ENCODE measurements around the gene KHDRBS1.
"Not testable (repeated sequence)": the region's sequence is repeated elsewhere in the genome, so short reads cannot be mapped to it uniquely, and the experiment has no call there.

The KHDRBS1 gene

DNA sequence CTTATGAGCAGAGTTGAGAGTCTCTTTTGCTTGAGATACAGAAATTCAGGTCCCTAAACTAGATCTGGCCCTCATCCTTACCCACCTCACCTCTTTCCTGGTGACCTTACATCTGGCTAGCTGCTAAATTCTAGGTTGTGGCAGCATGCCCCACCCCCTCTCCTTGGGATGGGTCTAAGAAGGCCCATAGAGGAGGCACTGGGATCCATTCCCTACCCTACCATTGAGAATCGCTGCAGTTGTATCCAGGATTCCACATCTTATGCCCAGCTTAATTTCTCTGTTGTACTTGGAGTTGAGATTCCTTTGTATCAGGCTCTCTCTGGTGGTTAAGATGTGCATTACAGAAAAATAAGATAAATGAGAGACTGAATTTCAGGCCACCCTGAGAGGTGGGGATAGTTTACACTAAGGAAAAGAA is 49.6 kb downstream of the KHDRBS1 start:
- Histone ChIP-seq H3K27ac (peak overlapping the region in 10 of 11 experiments; percentile 1 to 99 (median 94); a peak in 19 of 22 replicates), H4K20me1 (peaks cover 3 to 49% (median 30%) of the 10 kb centered on the region in 11 experiments; a peak in 14 of 22 replicates), H3K9me3 (replicated peaks in 1 of 11) (no peaks in the 10 kb centered on the region), H3K4me1 (peaks cover 91 to 100% (median 97%) of the 10 kb centered on the region in 10 experiments), H3K4me2 (peak overlapping the region; percentile 25 to 91 (median 79); a peak in 21 of 22 replicates), H3K36me3 (peaks cover 18 to 65% (median 56%) of the 10 kb centered on the region in 11 experiments), H3K4me3 (no peak overlapping the region), H3K9ac (peak overlapping the region in 10 of 11 experiments; percentile 23 to 76 (median 60); a peak in 18 of 22 replicates), H3K27me3 (no peaks in the 10 kb centered on the region)
- TF ChIP-seq Cebpa-rat (IDR thresholded peaks at IDR 0.05), result no peak

GRCh38 chr1:32065613-32066488 is 52.2 kb downstream of the KHDRBS1 start:
- peak overlapping the region in 2 of 10 experiments; percentile 22 to 38; a peak in 3 of 20 replicates for H3K4me3 ChIP-seq
- H3K27ac ChIP-seq, result peak overlapping the region; percentile 66 to 99 (median 92); a peak in 21 of 22 replicates
- not testable (repeated sequence) for H3K27me3 ChIP-seq; H3K9me3 ChIP-seq (replicated peaks in 1 of 11)
- H3K4me2 ChIP-seq, result peak overlapping the region; percentile 76 to 93 (median 83)
- H4K20me1 ChIP-seq, result peaks cover 0 to 23% (median 11%) of the 10 kb centered on the region in 11 experiments; a peak in 13 of 22 replicates
- peaks cover 96 to 100% (median 98%) of the 10 kb centered on the region in 10 experiments for H3K4me1 ChIP-seq
- peak overlapping the region; percentile 51 to 76 (median 73); a peak in 20 of 22 replicates for H3K9ac ChIP-seq
- peaks cover 16 to 40% (median 30%) of the 10 kb centered on the region in 11 experiments for H3K36me3 ChIP-seq

DNA sequence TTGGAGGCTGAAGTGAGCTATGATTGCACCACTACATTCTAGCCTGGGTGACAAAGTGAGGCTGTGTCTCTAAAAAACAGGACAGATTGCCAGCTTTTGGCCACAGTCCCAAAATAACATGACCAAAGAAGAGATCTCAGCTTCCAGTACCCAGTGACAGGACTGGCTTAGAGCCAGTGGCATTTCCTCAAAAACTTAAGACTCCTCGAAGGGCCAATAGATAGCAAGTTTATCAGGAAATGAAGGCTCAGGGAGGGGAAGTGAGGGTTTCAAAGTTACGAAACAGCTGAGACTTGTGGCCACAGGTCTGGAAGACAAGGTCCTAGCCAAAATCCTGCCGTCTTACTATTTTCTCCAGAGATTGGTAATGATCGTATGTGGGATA is 52.8 kb downstream of the KHDRBS1 start:
- peak overlapping the region in 7 of 10 experiments; percentile 3 to 38 (median 14); a peak in 9 of 20 replicates for H3K4me3 ChIP-seq
- H3K4me1 ChIP-seq, result peaks cover 96 to 99% (median 98%) of the 10 kb centered on the region in 10 experiments
- H3K27me3 ChIP-seq, result no peaks in the 10 kb centered on the region
- TF ChIP-seq Cebpa-rat (IDR thresholded peaks at IDR 0.05), result peak; percentile 50 to 94 (median 87); a peak in 17 of 22 replicates
- H3K27ac ChIP-seq, result peak overlapping the region; percentile 66 to 99 (median 92); a peak in 21 of 22 replicates
- H3K9ac ChIP-seq, result peak overlapping the region; percentile 51 to 76 (median 73); a peak in 21 of 22 replicates
- peak overlapping the region; percentile 79 to 93 (median 87) for H3K4me2 ChIP-seq
- H3K36me3 ChIP-seq, result peaks cover 9 to 33% (median 26%) of the 10 kb centered on the region in 11 experiments; a peak in 21 of 22 replicates
- H3K9me3 ChIP-seq (replicated peaks in 1 of 11), result no peaks in the 10 kb centered on the region
- peaks cover 0 to 18% (median 9%) of the 10 kb centered on the region in 11 experiments; a peak in 12 of 22 replicates for H4K20me1 ChIP-seq

- peak overlapping the region in 9 of 11 experiments; percentile 29 to 76 (median 71); a peak in 15 of 22 replicates for H3K9ac ChIP-seq
- peak overlapping the region; percentile 79 to 93 (median 87) for H3K4me2 ChIP-seq
- H3K4me3 ChIP-seq, result peak overlapping the region in 1 of 10 experiments; percentile 7; a peak in 1 of 20 replicates
- no peaks in the 10 kb centered on the region for H3K27me3 ChIP-seq
- H3K27ac ChIP-seq, result peak overlapping the region; percentile 35 to 99 (median 92); a peak in 21 of 22 replicates
- H3K36me3 ChIP-seq, result peaks cover 0 to 15% (median 10%) of the 10 kb centered on the region in 11 experiments; a peak in 15 of 22 replicates
- H3K9me3 ChIP-seq (replicated peaks in 1 of 11), result no peaks in the 10 kb centered on the region
- H3K4me1 ChIP-seq, result peaks cover 88 to 91% (median 89%) of the 10 kb centered on the region in 10 experiments
- TF ChIP-seq Cebpa-rat (IDR thresholded peaks at IDR 0.05), result peak in 2 of 11 experiments; percentile 33 to 56; a peak in 1 of 22 replicates
- peaks cover 0 to 9% (median 8%) of the 10 kb centered on the region in 11 experiments; a peak in 14 of 22 replicates for H4K20me1 ChIP-seq
Measured at GRCh38 chr1:32068957-32069588, 55.4 kb downstream of the KHDRBS1 start.

DNA sequence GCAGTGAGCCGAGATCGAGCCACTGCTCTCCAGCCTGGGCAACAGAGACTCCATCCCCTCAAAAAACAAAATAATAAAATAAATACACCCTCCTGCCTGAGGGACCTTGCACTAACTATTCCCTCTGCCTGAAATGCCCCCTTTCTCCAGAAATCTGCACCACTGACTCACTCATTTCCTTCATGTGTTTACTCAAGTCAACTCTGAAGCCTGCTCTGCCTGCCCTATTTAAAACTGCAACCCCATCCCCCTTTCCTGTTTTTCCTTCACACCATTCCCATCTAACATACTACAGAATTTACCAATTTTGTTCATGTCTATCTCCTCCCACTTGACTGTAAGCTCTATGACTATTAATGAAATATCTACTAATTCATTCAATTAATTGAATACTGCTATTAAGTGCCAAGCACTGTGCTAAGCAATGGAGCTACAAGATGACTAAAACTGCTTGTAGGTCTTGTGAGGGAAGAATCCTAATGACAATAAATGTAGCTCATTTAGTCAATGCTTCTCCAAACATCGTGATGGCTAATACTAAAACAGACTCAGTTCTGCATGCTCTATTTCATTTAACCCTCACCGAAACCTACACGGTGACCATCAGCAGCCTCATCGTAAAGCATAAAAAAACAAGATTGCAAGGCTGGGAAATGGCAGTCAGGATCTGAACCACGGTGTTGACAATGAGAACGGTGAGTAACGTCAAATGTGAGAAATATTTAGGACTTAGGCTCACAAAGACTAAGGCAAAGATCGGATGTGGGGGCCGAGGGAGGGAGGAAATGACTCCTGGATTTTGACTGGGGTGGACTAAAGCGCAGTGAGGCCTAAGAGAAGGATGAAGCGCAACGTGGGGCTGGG is 58.3 kb downstream of the KHDRBS1 start:
- peak overlapping the region; percentile 69 to 99 (median 97); a peak in 21 of 22 replicates for H3K27ac ChIP-seq
- peak overlapping the region; percentile 57 to 82 (median 72) for H3K4me3 ChIP-seq
- no peaks in the 10 kb centered on the region for H3K27me3 ChIP-seq
- TF ChIP-seq Cebpa-rat (IDR thresholded peaks at IDR 0.05), result no peak
- peaks cover 0 to 33% (median 29%) of the 10 kb centered on the region in 11 experiments; a peak in 17 of 22 replicates for H4K20me1 ChIP-seq
- H3K9me3 ChIP-seq (replicated peaks in 1 of 11), result no peaks in the 10 kb centered on the region
- peak overlapping the region; percentile 69 to 97 (median 90) for H3K9ac ChIP-seq
- H3K4me1 ChIP-seq, result peaks cover 78 to 91% (median 89%) of the 10 kb centered on the region in 10 experiments
- peaks cover 11 to 25% (median 21%) of the 10 kb centered on the region in 11 experiments for H3K36me3 ChIP-seq
- peak overlapping the region; percentile 82 to 95 (median 88) for H3K4me2 ChIP-seq

- Histone ChIP-seq H3K4me2 (peak within 1 kb of the TSS; percentile 85 to 95 (median 88)), H3K27me3 (no peaks in the 10 kb centered on the region), H3K4me1 (peaks cover 70 to 91% (median 86%) of the 10 kb centered on the region in 10 experiments), H3K9ac (peak within 1 kb of the TSS; percentile 69 to 97 (median 90)), H3K9me3 (replicated peaks in 1 of 11) (no peaks in the 10 kb centered on the region), H4K20me1 (peaks cover 0 to 40% (median 37%) of the 10 kb centered on the region in 11 experiments; a peak in 17 of 22 replicates), H3K27ac (peak within 1 kb of the TSS; percentile 69 to 99 (median 97)), H3K36me3 (peaks cover 18 to 33% (median 29%) of the 10 kb centered on the region in 11 experiments), H3K4me3 (peak within 1 kb of the TSS; percentile 57 to 82 (median 72))
- TF ChIP-seq Cebpa-rat (IDR thresholded peaks at IDR 0.05), result no peak
Measured at GRCh38 chr1:32072622-32073298, 59.1 kb downstream of the KHDRBS1 start, which contains the start of gene TMEM39B. Gene TMEM39B (plus strand): TSS chr1:32072939. CDS start chr1:32073048, 109 bp downstream.

Data from BLaER1 treated with 17β-estradiol and CSF1 and Interleukin-3, amounts not matched to agents 10 nM and 100 nM (cell line).